Measurements from ENCODE around the gene OTUD1. TPM values are rescaled to one million over a fixed set of nuclear protein-coding genes. Genes with fewer than 3 reads are reported as not detected.

Gene OTUD1
- total RNA-seq, 1 experiment from 2014 or later: 3.8 TPM

DNA sequence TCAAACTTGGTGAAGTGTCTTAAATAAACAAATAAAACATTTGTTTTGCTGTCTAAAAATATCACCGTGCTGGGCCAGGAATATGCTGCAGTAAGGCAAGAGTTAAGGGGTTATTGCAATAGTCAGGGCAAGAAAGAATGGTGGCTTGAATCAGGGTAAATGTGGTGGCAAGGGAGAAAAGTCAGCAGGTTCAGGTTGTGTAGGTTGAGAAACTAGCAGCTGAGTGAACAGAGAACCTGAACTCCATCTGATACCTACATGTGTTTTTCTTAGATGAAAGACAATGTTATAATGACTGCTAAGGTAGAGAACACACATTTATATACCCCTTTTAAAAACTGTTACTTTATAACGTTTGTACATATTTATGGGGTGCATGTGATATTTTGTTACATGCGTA is 28.7 kb downstream of the OTUD1 start:
- TF ChIP-seq, protein P1, sequence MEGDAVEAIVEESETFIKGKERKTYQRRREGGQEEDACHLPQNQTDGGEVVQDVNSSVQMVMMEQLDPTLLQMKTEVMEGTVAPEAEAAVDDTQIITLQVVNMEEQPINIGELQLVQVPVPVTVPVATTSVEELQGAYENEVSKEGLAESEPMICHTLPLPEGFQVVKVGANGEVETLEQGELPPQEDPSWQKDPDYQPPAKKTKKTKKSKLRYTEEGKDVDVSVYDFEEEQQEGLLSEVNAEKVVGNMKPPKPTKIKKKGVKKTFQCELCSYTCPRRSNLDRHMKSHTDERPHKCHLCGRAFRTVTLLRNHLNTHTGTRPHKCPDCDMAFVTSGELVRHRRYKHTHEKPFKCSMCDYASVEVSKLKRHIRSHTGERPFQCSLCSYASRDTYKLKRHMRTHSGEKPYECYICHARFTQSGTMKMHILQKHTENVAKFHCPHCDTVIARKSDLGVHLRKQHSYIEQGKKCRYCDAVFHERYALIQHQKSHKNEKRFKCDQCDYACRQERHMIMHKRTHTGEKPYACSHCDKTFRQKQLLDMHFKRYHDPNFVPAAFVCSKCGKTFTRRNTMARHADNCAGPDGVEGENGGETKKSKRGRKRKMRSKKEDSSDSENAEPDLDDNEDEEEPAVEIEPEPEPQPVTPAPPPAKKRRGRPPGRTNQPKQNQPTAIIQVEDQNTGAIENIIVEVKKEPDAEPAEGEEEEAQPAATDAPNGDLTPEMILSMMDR (conservative IDR thresholded peaks at IDR 0.05): no peak
- H3K9me3 Mint-ChIP-seq: no peaks in the 10 kb centered on the region

More for the DNA sequence above, 28.7 kb downstream of the OTUD1 start:
- H3K27ac ChIP-seq (ENCODE audit: insufficient read length, low read depth, low read length): no peak overlapping the region
- no peaks in the 10 kb centered on the region for H3K79me2 ChIP-seq (ENCODE audit: insufficient read depth, low read length)
- H2AFZ ChIP-seq (ENCODE audit: low read length): no peak overlapping the region
- H3K27me3 Mint-ChIP-seq (ENCODE audit: low read depth): no peaks in the 10 kb centered on the region; the same call in 1 of the 2 replicates
- no peak overlapping the region for H3K14ac ChIP-seq (ENCODE audit: insufficient read depth, low read length)
- no peak overlapping the region for H3K4ac ChIP-seq (ENCODE audit: low read depth, low read length)
- DNase-seq: no peak
- no peak overlapping the region for H2BK15ac ChIP-seq (ENCODE audit: low read depth, low read length)
- H4K91ac ChIP-seq (ENCODE audit: insufficient read length, low read depth, low read length): no peak overlapping the region
- H3K23ac ChIP-seq (ENCODE audit: insufficient read length, low read depth, low read length): no peak overlapping the region
- no peak overlapping the region for H2BK120ac ChIP-seq (ENCODE audit: low read depth, low read length, poor library complexity, severe bottlenecking)
- no peaks in the 10 kb centered on the region for H3K9me3 ChIP-seq (ENCODE audit: control insufficient read depth, low read depth, low read length)
- H4K8ac ChIP-seq (replicated peaks; ENCODE audit: insufficient read length, low read depth, low read length): no peak overlapping the region
- H3K9ac ChIP-seq (ENCODE audit: extremely low read depth, insufficient read length, low read length): no peak overlapping the region
- H2AK5ac ChIP-seq (ENCODE audit: insufficient read length, low read length): no peak overlapping the region
- H3K4me1 ChIP-seq (ENCODE audit: insufficient read depth, low read length): no peaks in the 10 kb centered on the region
- no peak overlapping the region for H2BK5ac ChIP-seq (ENCODE audit: insufficient read length, low read length)
- no peak overlapping the region for H2BK20ac ChIP-seq (ENCODE audit: low read depth, low read length, poor library complexity, severe bottlenecking)
- no peak overlapping the region for H2BK12ac ChIP-seq (ENCODE audit: insufficient read length, low read depth, low read length)
- WGBS (ENCODE audit: extremely low coverage, insufficient read length, low lambda C conversion rate): no CpG with 5 or more reads among the region's 3 CpGs
- H3K23me2 ChIP-seq (ENCODE audit: insufficient read length, low read depth, low read length, poor library complexity, severe bottlenecking): no peaks in the 10 kb centered on the region
- no peak overlapping the region for H3K4me3 Mint-ChIP-seq
- H3K4me1 Mint-ChIP-seq: peaks cover 19% of the 10 kb centered on the region in 2 experiments
- no peak overlapping the region for H3K18ac ChIP-seq (ENCODE audit: insufficient read length, low read depth, low read length)
- no peaks in the 10 kb centered on the region for H3K27me3 ChIP-seq (ENCODE audit: insufficient read depth, low read length)
- H3T11ph ChIP-seq (ENCODE audit: low read length): no peak overlapping the region
- no peaks in the 10 kb centered on the region for H4K20me1 ChIP-seq (ENCODE audit: control insufficient read depth, insufficient read depth, insufficient read length)
- H3K36me3 Mint-ChIP-seq (ENCODE audit: insufficient read depth in 1 of 3, low read depth in 3 of 3): no peaks in the 10 kb centered on the region
- no peak overlapping the region for H3K4me2 ChIP-seq (ENCODE audit: insufficient read depth, insufficient read length, low read length)
- H3K27ac Mint-ChIP-seq: no peak overlapping the region
- no peaks in the 10 kb centered on the region for H3K79me1 ChIP-seq (ENCODE audit: insufficient read depth, low read depth, low read length, poor library complexity, severe bottlenecking)
- H4K5ac ChIP-seq (ENCODE audit: insufficient read length, low read depth, low read length): no peak overlapping the region
- no peak overlapping the region for H3K56ac ChIP-seq (ENCODE audit: insufficient read length, low read depth, low read length)
